Suppressor macrophage (primary cell): Measurements from ENCODE around the gene CSE1L.
"Not testable (repeated sequence)": the region's sequence is repeated elsewhere in the genome, so short reads cannot be mapped to it uniquely, and the experiment has no call there.

ENCODE experiments used
- DNase-seq, 4 experiments: peaks; one replicate each; pipeline ENCODE4 v3.0.0-alpha.2; 2020 to 2022
- total RNA-seq, 17 experiments: gene quantifications; one replicate each; lab custom pipeline; 2026; ENCODE audit warnings: mixed read lengths in 6 of 17, inconsistent platforms in 3 of 17; lab: John Stamatoyannopoulos, UW

CSE1L gene, protein sequence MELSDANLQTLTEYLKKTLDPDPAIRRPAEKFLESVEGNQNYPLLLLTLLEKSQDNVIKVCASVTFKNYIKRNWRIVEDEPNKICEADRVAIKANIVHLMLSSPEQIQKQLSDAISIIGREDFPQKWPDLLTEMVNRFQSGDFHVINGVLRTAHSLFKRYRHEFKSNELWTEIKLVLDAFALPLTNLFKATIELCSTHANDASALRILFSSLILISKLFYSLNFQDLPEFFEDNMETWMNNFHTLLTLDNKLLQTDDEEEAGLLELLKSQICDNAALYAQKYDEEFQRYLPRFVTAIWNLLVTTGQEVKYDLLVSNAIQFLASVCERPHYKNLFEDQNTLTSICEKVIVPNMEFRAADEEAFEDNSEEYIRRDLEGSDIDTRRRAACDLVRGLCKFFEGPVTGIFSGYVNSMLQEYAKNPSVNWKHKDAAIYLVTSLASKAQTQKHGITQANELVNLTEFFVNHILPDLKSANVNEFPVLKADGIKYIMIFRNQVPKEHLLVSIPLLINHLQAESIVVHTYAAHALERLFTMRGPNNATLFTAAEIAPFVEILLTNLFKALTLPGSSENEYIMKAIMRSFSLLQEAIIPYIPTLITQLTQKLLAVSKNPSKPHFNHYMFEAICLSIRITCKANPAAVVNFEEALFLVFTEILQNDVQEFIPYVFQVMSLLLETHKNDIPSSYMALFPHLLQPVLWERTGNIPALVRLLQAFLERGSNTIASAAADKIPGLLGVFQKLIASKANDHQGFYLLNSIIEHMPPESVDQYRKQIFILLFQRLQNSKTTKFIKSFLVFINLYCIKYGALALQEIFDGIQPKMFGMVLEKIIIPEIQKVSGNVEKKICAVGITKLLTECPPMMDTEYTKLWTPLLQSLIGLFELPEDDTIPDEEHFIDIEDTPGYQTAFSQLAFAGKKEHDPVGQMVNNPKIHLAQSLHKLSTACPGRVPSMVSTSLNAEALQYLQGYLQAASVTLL
- total RNA-seq, result 47.2 to 174 (median 105) reads per million in 17 experiments

DNA sequence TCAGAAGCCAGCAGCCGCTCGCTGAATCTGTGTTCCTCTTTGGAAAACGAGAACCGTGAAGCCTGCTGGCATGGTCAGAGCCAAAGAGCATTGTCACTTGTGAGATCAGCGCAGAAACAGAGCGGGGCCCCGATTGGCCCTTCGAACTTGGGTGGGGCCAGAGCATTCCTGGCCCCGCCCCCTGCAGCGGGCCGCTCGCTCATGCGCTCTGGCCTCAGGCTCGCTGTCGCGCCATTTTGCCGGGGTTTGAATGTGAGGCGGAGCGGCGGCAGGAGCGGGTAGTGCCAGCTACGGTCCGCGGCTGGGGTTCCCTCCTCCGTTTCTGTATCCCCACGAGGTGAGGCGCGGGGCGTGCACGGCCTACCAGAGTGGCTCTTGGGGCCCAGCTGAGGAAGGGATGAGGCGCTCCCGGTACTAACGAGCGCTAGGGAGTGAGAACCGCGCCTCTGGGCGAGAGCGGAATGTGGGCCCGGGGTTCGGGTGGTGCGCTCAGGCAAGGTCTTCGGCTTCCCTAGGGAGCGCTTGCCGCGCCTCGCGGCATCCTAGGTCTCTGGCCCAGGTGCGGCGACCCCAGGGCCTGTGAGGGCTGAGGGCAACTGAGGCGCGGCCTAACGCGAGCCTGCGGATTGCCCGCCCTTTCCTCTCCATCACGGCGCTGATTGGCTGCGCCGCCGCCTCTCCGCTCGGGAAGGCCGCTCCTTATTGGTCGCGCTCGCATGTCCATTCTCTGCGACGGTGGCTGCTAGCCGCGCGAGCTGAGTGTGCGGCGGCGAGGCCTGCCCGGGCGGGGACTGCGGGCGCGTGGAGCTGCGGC lies at the start of gene CSE1L:
Gene CSE1L (plus strand): TSS at position 226 of the 814 bp plus-strand sequence. CDS start 12,152 bp downstream, outside the sequence.
- peak; percentile 99 for DNase-seq

DNA sequence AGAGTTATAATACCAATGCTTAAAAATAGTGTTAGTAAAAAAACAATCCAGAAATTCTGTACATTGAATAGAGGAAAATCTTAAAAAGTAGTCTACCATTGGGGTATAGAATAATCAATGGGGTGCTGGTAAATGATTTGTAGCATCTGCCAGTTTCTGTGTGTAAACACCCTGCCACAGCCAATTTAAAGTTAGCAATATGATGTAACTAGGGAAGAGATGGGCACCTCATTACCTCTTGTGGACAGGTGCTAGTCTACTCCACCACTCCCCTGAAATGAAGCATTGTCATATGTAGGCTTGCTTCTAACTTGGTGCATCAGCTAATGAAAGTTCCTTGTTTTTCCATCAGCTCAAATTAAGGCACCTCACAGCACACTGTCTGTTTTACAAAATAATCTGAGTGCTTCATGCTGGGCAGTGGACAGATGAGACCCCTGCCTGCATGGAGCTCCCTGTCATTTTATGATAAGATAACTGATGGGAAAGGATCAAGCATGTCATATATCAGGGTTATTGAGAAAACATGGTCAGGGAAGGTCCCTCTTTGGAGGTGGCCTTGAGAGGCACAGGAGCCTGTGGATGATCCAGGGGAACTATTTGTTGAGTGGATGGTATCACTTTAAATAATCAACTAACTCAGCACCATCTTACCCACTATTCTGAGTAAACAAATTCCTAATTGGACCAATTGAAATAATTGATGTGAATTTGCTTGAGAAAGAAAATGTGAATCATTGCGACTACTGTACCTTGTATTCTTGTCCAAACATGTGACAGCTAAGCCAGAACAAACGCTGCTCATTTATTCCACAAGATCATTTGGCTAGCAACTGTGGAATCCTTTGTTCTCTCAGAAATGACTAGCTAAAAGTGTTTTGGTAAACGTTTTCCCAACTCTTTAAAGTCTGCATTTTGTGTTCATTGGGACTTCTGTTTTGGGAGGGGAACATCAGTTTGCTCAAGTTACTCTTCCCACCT lies 45.9 kb upstream of the CSE1L start:
- no peak for DNase-seq

DNA sequence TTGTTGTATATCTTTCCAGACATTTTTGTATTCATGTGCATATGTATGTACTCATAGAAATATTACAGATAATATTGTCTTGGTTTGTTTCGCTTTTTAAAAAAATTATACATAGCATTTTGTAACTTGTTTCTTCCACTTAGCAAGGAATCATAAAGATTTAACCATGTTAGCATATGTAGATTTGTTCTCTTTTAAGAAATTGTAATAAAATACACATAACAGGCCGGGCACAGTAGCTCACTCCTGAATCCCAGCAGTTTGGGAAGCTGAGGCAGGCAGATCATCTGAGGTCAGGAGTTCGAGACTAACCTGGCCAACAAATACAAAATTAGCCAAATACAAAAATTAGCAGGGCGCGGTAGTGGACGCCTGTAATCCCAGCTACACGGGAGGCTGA lies 44.4 kb upstream of the CSE1L start:
- no peak for DNase-seq

DNA sequence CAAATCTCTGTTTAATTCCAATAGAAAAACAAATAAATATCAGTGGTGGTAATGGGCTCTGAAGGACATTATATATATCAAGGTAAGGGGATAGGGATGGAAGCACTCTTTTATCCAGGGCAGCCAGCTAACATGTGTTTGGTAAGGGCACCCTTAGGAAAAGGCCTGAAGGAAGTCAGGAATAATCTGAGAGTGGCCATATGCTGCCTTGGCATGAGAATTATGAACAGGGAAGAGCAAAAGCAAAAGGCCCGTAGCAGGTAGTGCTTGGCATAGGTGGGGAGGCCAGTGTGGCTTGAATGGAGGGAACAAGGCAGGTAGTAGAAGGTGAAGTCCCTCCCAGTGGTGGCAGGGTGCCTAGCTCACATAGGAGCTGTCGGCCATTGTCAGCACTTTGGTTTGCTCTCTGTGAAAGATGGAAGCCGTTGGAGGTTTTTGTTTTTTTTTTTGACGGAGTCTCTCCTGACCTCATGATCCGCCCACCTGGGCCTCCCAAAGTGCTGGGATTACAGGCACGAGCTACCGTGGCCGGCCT lies 39.6 kb upstream of the CSE1L start:
- no peak for DNase-seq

DNA sequence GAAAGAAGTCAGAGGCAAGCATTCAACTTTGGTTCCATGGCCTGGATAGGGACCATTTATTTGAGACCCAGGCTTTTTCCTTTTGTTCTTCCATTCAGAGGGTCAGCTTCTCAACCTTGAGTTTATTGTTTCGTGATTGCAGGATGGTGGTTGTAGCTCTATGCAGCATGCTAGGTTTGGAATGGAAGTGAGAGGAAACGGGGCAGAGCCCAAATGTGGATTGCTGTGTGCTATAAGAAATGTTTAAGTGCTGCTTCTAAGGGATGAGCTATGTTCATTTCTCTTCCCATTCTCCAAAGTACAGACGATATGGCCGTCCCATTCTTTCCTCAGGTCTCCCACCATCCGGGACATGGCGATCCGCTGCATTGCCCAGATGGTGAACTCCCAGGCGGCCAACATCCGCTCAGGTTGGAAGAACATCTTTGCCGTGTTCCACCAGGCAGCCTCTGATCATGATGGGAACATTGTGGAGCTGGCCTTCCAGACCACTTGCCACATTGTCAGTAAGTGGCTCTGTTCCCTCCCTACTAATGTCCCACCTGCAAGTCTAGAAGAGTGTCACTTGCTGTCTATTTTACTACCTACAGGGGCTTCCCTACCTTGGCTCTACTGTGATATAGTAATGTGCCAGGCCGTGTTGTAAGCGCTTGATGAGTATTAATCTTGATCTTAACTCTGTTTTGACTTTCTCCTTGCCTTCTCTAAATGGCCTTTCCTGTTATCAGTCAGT lies 36.0 kb upstream of the CSE1L start:
- no peak for DNase-seq

DNA sequence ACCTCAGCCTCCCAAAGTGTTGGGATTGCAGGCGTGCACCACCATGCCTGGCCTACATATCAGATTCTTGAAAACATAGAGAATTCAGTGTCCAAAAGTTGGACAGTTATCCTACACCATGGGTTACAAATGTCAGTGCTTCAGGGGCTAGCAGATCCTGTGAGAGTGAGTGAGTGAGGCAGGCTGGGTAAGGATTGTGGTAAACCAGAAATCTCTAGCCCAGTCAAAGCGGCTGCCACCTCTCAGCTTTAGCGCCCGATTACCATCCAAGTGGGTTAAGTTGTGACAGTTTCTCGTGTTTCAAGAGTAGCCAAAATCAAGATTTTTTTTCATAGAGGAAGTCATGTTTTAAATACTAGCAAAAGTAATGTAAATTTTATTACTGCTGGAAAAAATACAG lies 21.9 kb upstream of the CSE1L start:
- no peak for DNase-seq

DNA sequence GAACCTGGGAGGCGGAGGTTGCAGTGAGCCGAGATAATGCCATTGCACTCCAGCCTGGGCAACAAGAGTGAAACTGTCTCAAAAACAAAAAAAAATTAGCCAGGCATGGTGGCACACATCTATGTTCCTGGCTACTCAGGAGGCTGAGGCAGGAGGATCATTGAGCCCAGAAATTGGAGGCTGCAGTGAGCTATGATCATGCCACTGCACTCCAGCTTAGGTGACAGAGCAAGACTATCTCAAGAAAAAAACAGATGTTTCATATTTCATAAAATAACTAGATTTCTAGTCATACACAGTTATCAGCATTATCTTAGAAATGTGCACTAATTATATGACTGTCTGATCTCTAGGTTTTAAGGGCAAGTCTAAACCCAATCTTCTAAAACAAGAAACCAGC lies 17.9 kb upstream of the CSE1L start:
- DNase-seq, result not testable (repeated sequence)

DNA sequence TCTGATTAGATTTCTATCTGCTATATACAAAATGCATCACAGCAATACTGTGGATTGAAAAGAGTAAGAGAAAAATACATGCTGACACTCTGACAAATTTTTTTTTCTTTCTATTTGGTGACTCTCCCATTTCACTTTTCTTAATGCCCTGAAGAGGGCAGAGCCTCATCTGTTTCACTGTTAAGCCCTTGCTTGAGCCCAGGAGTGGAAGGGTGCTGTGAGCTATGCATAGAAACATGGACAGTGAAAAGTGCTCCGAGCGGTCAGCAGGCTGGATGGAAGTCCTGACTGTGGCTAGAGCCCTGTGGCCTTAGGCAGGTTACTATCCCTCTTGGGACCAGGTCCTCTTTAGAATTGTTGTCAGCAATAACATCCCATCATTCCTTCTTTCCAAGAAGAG lies 17.4 kb upstream of the CSE1L start:
- DNase-seq, result peak in 3 of 4 experiments; percentile 14 to 27 (median 22)

DNA sequence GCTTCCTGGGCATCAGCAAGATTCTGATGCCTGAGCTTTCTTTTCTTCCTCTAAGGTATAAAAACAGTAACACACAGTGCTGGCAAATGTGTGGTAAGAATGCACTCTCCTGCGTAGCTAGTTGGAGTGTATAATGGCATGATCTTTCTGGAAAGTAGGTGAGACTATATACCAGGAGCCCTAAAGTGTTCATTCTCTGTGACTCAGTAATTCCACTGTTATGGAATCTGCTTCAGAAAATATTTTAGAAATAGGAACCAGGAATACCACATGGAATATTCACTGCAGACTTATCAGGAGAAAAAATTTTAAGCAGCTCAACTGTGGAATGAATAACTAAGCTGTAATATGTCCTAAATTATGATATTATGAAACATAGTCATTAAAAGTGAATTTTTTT lies 16.9 kb upstream of the CSE1L start:
- DNase-seq, result no peak

DNA sequence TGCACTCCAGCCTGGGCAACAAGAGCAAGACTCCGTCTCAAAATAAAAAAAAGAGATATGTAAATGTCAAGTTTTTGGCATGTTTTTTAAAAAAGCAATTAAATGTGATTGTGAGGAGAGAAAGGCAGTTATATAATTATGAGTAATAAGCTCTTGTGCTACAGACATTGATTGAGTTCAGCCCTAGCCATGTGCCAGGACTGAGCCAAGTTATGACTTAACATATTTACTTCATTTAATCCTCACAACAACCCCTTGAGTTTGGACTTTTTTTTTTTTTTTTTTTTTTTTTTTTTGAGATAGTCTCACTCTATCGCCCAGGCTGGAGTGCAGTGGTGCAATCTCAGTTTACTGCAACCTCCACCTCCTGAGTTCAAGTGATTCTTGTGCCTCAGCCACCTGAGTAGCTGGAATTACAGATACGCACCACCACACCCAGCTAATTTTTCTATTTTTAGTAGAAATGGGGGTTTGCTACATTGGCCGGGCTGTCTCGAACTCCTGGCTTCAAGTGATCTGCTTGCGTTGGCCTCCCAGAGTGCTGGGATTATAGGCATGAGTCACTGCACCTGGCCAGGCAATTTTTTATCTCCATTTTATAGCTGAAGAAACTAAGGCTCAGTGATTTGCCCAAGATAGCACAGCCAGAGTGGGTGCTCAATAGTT lies 15.0 kb upstream of the CSE1L start:
- DNase-seq, result no peak

DNA sequence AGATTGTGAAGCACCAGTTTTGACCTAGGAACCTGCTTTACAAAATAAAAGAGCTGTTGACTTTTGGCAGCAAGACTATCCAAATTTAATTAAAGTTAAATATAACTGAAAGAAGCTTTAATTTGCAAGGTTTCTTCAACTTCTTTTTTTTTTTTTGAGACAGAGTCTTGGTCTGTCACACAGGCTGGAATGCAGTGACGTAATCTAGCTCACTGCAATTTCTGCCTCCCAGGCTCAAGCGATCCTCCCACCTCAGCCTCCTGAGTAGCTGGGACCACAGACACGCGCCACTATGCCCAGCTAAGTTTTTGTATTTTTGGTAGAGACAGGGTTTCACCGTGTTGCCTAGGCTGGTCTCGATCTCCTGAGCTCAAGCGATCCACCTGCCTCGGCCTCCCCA lies 13.7 kb upstream of the CSE1L start:
- no peak for DNase-seq

DNA sequence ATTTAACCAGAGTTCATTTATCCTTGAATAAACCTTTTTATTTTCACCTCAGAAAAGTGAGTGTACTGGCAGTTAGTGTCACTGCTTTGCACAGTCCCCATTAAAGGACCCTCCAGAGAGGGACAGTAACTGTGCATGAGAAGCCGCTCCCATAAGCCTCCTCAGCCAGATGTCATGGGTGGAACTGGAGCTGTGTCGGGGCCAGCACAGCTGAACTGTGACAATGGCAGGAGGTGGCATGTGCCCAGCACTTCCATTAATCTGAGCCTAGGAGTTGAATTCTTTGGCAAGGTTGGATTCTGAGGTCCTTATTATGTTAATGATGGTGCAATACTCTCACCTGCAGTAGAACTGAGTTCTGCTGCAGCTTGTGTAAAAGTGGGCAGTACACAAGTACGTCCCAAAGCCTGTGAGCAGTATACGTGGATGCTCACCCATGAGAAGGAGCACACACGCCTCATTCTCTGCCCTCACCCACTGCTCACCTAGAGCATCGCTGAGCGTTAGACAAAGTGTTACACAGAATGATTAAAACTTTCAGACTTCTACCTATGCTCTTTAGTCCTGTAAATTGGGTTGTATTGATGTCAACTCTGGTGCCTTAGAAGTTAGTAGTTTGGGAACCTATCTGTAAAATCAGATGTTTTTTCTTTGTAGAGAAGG lies 11.9 kb upstream of the CSE1L start:
- DNase-seq, result no peak

DNA sequence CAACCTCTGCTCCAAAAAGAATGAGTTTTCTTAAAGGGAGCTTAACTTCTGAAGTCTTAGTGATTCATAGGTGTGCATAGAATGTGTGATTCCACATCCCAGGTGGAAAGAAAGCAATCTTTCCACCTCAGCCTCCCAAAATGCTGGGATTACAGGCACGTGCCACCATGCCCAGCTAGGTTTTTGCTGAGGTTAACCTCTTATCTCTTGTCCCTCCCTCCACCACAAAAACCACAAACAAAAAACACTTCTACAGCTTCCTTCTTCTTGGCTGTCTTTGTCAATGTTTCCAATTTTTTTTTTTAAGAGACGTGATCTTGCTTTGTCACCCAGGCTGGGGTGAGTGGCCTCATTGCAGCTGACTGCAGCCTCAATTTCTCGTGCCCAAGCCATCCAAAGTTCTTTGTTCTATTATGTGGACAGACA lies 8.1 kb upstream of the CSE1L start:
- peak; percentile 57 to 81 (median 78) for DNase-seq

DNA sequence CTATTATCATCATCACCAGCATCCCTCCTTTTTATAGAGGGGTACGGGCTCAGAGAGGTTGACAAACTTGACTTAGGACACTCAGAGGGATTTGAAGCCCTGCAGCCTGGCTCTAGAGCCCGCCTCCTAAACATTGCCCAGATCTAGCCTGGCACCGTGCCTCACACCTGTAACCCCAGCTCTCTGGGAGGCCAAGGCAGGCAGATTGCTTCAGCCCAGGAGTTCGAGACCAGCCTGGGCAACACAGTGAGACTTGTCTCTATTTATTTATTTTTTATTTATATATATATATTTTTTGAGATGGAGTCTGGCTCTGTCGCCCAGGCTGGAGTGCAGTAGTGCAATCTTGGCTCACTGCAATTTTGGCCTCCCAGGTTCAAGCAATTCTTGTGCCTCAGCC lies 6.3 kb upstream of the CSE1L start:
- DNase-seq, result no peak

DNA sequence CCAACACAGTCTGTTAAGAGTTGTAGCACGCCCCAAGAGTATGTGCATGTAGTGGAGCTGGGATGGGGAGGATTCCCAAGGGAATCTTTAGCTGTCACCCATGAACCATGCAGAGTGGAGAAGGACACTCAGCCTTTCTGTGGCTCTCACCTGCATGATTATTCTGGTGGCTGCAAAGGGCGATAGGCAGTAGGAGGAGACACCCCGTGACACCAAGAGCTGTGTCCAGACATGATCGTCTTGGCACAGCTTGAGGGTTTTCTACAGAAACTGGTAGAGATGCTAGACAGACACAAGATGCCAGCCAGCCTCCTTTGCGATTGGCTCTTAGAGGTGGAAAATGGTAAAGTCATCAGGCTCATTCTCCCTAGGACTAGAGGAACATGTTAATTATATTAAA lies 3.1 kb upstream of the CSE1L start:
- no peak for DNase-seq

DNA sequence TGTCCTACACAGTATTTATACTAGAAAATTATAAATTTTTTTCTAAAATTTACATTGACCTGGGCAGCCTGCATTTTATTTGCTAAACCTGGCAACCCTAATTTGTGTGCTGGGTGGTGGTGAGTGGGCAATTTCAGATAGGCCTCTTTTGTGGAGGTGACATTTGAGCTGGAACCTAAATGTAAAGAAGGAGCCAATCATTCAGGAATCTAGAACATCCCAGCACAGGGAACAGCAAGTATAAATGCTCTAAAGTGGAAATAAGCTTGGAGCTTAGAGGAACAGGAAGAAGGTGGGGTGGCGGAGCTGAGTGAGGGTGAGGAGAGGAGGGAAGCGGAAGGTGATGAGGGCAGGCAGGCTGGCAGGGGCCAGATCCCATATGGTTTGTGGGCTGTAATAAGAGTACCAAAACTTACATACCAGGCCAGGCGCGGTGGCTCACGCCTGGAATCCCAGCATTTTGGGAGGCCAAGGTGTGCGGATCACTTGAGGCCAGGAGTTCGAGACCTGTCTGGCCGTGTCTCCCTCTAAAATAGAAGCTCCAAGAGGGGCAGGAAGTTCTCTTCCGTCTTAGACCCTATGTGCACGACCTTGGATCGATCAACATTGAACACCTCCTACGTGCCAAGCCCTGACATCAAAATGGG lies 549 bp upstream of the CSE1L start:
- DNase-seq, result peak; percentile 73 to 87 (median 84)

DNA sequence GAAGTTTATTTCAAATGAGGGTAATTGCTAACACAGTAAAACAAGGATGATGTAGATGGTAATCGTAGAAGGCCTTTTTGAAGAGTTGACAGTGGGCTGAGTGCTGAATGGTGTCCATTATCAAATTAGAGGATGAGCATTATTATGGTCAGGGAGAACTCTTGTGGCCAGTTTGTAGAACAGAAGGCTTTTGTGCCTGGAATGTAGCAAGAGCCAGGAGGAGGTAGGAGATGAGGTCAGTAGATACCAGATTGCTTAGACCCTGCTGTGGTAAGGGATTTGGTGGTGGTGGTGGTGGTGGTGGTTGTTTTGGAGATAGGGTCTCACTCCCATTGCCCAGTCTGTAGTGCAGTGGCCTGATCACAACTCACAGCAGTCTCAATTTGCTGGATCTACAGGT lies 6.2 kb downstream of the CSE1L start:
- DNase-seq, result peak in 1 of 4 experiments; percentile 4

DNA sequence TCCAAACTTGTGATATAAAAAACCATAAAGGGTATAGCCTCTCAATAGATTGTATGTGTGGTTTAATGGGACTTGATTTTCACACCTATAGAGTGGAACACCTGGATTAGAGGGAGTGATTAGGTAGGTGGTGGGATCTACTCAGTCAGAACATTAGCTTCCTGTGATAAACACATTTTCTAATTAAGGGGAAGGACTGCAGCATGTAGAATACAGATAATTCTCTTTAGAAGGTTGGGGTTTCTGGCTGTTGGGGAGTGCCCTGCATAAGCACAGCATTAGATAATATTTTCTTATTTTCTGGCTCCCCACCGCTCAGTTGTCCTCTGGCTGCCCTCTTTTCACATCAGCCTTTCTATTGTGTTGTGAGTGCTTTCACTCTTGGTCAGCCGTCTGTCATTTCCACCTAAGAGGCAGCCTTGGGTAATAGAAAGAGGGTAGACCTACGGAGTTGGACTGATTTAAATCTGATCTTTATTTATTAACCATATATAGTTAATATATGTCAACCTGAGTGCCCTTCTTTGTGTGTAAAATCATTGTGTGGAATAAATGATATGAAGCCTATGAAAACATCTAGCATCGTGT lies 8.0 kb downstream of the CSE1L start:
- no peak for DNase-seq
